ENCODE results near the gene LCA5.

LCA5 gene

GRCh38 chr6:79518842-79519241, 18.4 kb downstream of the LCA5 start:
- Histone ChIP-seq H3K27ac (ENCODE audit: low read length) (no peak overlapping the region), H3K9ac (ENCODE audit: low read length) (no peak overlapping the region), H3K27me3 (ENCODE audit: low read depth, low read length) (no peaks in the 10 kb centered on the region), H4K20me1 (ENCODE audit: insufficient read depth, low read length) (no peaks in the 10 kb centered on the region), H3K79me2 (ENCODE audit: low read length) (no peaks in the 10 kb centered on the region), H2AFZ (ENCODE audit: low read depth, low read length) (no peak overlapping the region), H3K4me2 (ENCODE audit: low read length) (no peak overlapping the region), H3K36me3 (replicated peaks; ENCODE audit: low read depth, low read length) (no peaks in the 10 kb centered on the region), H3K9me3 (ENCODE audit: insufficient read depth, low read length) (no peaks in the 10 kb centered on the region), H3K4me1 (ENCODE audit: low read length) (no peaks in the 10 kb centered on the region), H3K4me3 (ENCODE audit: low read length) (no peak overlapping the region)
- TF ChIP-seq EZH2phosphoT487 (IDR thresholded peaks at IDR 0.05; ENCODE audit: low read depth) (no peak), CTCF (IDR thresholded peaks at IDR 0.05; ENCODE audit: low read depth, low read length) (no peak)

- no peak overlapping the region for H3K4me3 ChIP-seq (ENCODE audit: low read length)
- no peak overlapping the region for H3K4me2 ChIP-seq (ENCODE audit: low read length)
- H3K36me3 ChIP-seq (replicated peaks; ENCODE audit: low read depth, low read length): no peaks in the 10 kb centered on the region
- no peaks in the 10 kb centered on the region for H3K4me1 ChIP-seq (ENCODE audit: low read length)
- no peaks in the 10 kb centered on the region for H3K79me2 ChIP-seq (ENCODE audit: low read length)
- no peak overlapping the region for H2AFZ ChIP-seq (ENCODE audit: low read depth, low read length)
- no peaks in the 10 kb centered on the region for H3K27me3 ChIP-seq (ENCODE audit: low read depth, low read length)
- TF ChIP-seq EZH2phosphoT487 (IDR thresholded peaks at IDR 0.05; ENCODE audit: low read depth) (no peak), CTCF (IDR thresholded peaks at IDR 0.05; ENCODE audit: low read depth, low read length) (no peak)
- no peaks in the 10 kb centered on the region for H3K9me3 ChIP-seq (ENCODE audit: insufficient read depth, low read length)
- H4K20me1 ChIP-seq (ENCODE audit: insufficient read depth, low read length): no peaks in the 10 kb centered on the region
- no peak overlapping the region for H3K27ac ChIP-seq (ENCODE audit: low read length)
- H3K9ac ChIP-seq (ENCODE audit: low read length): no peak overlapping the region
Measured at GRCh38 chr6:79515436-79515835, 21.8 kb downstream of the LCA5 start.

GRCh38 chr6:79513111-79513510, 24.1 kb downstream of the LCA5 start:
- H3K27me3 ChIP-seq (ENCODE audit: low read depth, low read length): no peaks in the 10 kb centered on the region
- no peaks in the 10 kb centered on the region for H4K20me1 ChIP-seq (ENCODE audit: insufficient read depth, low read length)
- H3K36me3 ChIP-seq (replicated peaks; ENCODE audit: low read depth, low read length): no peaks in the 10 kb centered on the region
- no peaks in the 10 kb centered on the region for H3K79me2 ChIP-seq (ENCODE audit: low read length)
- no peaks in the 10 kb centered on the region for H3K4me1 ChIP-seq (ENCODE audit: low read length)
- H2AFZ ChIP-seq (ENCODE audit: low read depth, low read length): 0 out of 2 replicates have a peak overlapping the region, but pooled peaks have one; percentile 6
- H3K4me3 ChIP-seq (ENCODE audit: low read length): no peak overlapping the region
- no peak overlapping the region for H3K9ac ChIP-seq (ENCODE audit: low read length)
- no peak for TF ChIP-seq EZH2phosphoT487 (IDR thresholded peaks at IDR 0.05; ENCODE audit: low read depth)
- no peak for TF ChIP-seq CTCF (IDR thresholded peaks at IDR 0.05; ENCODE audit: low read depth, low read length)
- H3K9me3 ChIP-seq (ENCODE audit: insufficient read depth, low read length): no peaks in the 10 kb centered on the region
- H3K27ac ChIP-seq (ENCODE audit: low read length): no peak overlapping the region
- H3K4me2 ChIP-seq (ENCODE audit: low read length): no peak overlapping the region; the same call in 1 of the 2 replicates

- Histone ChIP-seq H3K36me3 (replicated peaks; ENCODE audit: low read depth, low read length) (no peaks in the 10 kb centered on the region), H2AFZ (ENCODE audit: low read depth, low read length) (no peak overlapping the region), H3K27me3 (ENCODE audit: low read depth, low read length) (no peaks in the 10 kb centered on the region), H3K9ac (ENCODE audit: low read length) (no peak overlapping the region), H3K4me3 (ENCODE audit: low read length) (no peak overlapping the region), H3K4me2 (ENCODE audit: low read length) (no peak overlapping the region), H3K4me1 (ENCODE audit: low read length) (no peaks in the 10 kb centered on the region), H3K27ac (ENCODE audit: low read length) (no peak overlapping the region), H3K79me2 (ENCODE audit: low read length) (no peaks in the 10 kb centered on the region), H4K20me1 (ENCODE audit: insufficient read depth, low read length) (no peaks in the 10 kb centered on the region), H3K9me3 (ENCODE audit: insufficient read depth, low read length) (no peaks in the 10 kb centered on the region)
- TF ChIP-seq CTCF (IDR thresholded peaks at IDR 0.05; ENCODE audit: low read depth, low read length): no peak
Measured at GRCh38 chr6:79512014-79512413, 25.2 kb downstream of the LCA5 start.
